Measurements from ENCODE around the gene HCFC2. TPM values are rescaled to one million over a fixed set of nuclear protein-coding genes. Genes with fewer than 3 reads are reported as not detected.

The HCFC2 gene

DNA sequence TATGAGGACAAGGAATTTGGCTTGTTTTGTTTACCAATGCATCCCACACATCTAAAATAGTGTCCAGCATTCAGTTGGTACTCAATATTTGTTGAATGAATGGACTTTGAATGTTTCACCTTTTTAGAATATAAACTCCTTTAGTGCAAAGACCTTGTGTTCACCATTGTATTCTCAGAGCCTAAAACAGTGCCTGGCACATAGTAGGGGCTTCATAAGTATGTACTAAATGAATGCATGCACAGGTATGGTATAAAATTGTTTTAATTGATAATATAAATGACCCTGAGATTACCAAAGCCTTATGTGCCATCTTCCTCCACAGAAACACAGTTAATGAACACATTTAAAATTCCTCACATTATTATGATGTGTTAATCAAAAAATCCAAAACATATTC lies 78.7 kb downstream of the HCFC2 start:
- H3K9me3 ChIP-seq (replicated peaks; ENCODE audit: low read length) = no peaks in the 10 kb centered on the region
- no peak overlapping the region for H3K4me2 ChIP-seq (ENCODE audit: low read length)
- no peak overlapping the region for H3K9ac ChIP-seq (ENCODE audit: low read depth, low read length)
- H3K4me1 ChIP-seq (ENCODE audit: control insufficient read depth, insufficient read depth, low read length) = peaks cover 7% of the 10 kb centered on the region
- no peaks in the 10 kb centered on the region for H3K27me3 ChIP-seq (ENCODE audit: control insufficient read depth, insufficient read depth, low read length)
- no peaks in the 10 kb centered on the region for H3K36me3 ChIP-seq (ENCODE audit: insufficient read depth, low read length)
- H3K4me3 ChIP-seq (ENCODE audit: low read length) = no peak overlapping the region

DNA sequence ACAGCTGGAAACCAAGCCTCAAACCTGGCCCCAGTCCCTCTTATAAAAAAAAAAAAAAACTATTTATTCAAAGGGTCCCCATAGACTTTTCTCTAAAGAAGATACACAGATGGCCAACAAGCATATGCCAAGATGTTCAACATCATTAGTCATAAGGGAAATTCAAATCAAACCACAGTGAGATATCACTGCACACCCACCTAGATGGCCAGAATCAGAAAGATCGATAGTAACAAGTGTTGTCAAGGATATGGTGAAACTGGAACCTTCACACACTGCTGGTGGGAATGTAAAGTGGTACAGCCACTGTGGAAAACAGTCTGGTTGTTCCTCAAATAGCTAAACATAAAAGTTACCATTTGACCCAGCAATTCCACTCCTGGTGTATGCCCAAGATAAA lies 79.6 kb downstream of the HCFC2 start:
- Histone ChIP-seq H3K4me1 (ENCODE audit: control insufficient read depth, insufficient read depth, low read length) (peaks cover under 1% of the 10 kb centered on the region), H3K36me3 (ENCODE audit: insufficient read depth, low read length) (no peaks in the 10 kb centered on the region), H3K9me3 (replicated peaks; ENCODE audit: low read length) (no peaks in the 10 kb centered on the region), H3K4me3 (ENCODE audit: low read length) (no peak overlapping the region), H3K9ac (ENCODE audit: low read depth, low read length) (no peak overlapping the region), H3K27me3 (ENCODE audit: control insufficient read depth, insufficient read depth, low read length) (no peaks in the 10 kb centered on the region), H3K4me2 (ENCODE audit: low read length) (no peak overlapping the region)

DNA sequence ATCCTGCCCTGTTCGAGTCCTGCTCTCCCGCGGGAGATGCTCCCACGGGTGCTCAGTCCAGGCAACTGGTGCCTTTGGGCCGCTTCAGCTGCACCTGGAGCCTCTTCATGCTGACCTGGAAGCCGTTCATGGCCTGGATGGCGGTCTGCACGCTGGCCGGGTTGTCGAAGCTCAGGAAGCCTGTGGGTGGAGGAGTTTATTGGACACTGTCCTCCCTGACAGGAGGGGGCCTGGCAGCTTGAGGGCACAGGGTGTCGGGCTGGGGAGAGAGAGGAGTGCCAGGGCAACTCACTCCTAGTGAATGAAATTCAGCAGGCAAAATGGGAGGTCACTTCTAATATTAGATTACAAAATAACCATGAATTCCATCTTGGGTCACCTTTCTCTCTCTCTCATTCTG lies 83.0 kb downstream of the HCFC2 start:
- no peaks in the 10 kb centered on the region for H3K4me1 ChIP-seq (ENCODE audit: control insufficient read depth, insufficient read depth, low read length)
- H3K9ac ChIP-seq (ENCODE audit: low read depth, low read length) = no peak overlapping the region
- H3K27me3 ChIP-seq (ENCODE audit: control insufficient read depth, insufficient read depth, low read length) = peaks cover 15% of the 10 kb centered on the region
- no peak overlapping the region for H3K4me2 ChIP-seq (ENCODE audit: low read length)
- no peaks in the 10 kb centered on the region for H3K9me3 ChIP-seq (replicated peaks; ENCODE audit: low read length)
- no peaks in the 10 kb centered on the region for H3K36me3 ChIP-seq (ENCODE audit: insufficient read depth, low read length)
- H3K4me3 ChIP-seq (ENCODE audit: low read length) = no peak overlapping the region

DNA sequence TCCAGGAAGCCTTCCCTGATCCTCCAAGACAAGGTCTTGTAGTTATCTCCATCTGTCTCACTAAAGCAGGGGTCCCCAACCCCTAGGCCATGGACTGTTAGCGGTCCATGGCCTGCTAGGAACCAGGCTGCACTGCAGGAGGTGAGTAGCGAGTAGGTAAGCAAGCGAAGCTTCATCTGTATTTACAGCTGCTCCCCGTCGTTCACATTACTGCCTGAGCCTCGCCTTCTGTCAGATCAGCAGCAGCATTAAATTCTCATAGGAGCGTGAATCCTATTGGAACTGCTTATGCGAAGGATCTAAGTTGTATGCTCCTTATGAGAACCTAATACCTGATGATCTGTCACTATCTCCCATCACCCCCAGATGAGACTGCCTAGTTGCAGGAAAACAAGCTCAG lies 86.1 kb downstream of the HCFC2 start:
- no peaks in the 10 kb centered on the region for H3K4me1 ChIP-seq (ENCODE audit: control insufficient read depth, insufficient read depth, low read length)
- H3K4me3 ChIP-seq (ENCODE audit: low read length) = no peak overlapping the region
- H3K36me3 ChIP-seq (ENCODE audit: insufficient read depth, low read length) = no peaks in the 10 kb centered on the region

DNA sequence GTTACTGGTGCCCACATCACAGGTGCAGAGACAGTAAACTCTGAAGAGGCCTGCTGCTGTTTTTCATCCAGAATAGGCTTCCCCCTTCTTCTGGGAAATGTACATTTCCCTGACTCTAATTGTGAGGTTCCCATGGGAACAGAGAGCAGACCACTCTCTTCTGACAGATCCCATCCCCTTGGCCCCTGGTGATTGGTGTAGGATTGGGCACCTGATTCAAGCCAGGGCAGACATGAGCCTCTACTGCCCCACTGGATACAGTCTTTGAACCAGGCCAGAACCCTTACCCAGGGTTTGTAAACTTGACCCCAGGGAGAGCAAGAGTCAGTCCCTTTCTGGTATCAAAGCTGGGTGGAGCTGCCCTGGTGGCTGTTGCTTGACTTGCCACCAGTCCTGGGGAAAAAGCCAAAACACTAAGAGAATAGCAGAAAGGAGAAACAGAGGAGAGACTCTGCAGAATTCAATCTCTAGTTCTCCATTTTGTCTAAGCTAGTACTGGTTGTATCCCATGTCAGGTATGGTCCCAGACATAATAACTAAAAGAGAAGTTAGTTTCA lies 88.4 kb downstream of the HCFC2 start:
- no peaks in the 10 kb centered on the region for H3K9me3 ChIP-seq (replicated peaks; ENCODE audit: low read length)
- H3K9ac ChIP-seq (ENCODE audit: low read depth, low read length) = no peak overlapping the region
- H3K4me3 ChIP-seq (ENCODE audit: low read length) = no peak overlapping the region
- H3K4me2 ChIP-seq (ENCODE audit: low read length) = no peak overlapping the region
- no peaks in the 10 kb centered on the region for H3K4me1 ChIP-seq (ENCODE audit: control insufficient read depth, insufficient read depth, low read length)
- no peaks in the 10 kb centered on the region for H3K36me3 ChIP-seq (ENCODE audit: insufficient read depth, low read length)
- H3K27me3 ChIP-seq (ENCODE audit: control insufficient read depth, insufficient read depth, low read length) = peaks cover 15% of the 10 kb centered on the region

More for the DNA sequence above, 86.1 kb downstream of the HCFC2 start:
- Histone ChIP-seq H3K9ac (ENCODE audit: low read depth, low read length) (no peak overlapping the region), H3K9me3 (replicated peaks; ENCODE audit: low read length) (no peaks in the 10 kb centered on the region), H3K4me2 (ENCODE audit: low read length) (no peak overlapping the region), H3K27me3 (ENCODE audit: control insufficient read depth, insufficient read depth, low read length) (peaks cover 15% of the 10 kb centered on the region)

DNA sequence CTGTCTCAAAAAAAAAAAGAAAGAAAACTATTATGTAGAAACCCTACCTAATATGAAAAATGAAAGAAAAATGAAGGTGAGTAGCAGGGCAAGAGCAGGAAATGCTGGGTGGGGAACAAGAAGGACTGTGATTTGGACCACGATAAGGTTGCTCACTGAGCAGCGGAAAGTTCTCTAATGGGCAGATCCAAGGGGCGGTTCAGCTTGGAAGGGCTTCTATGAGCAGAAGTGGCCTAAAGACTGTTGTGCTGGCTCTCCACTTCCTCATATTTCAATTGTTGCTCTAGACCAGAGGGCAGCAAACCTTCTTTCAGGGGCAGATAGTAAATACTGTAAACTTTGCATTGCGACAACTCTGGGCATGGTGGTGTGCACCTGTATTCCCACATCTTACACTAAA lies 90.0 kb downstream of the HCFC2 start:
- Histone ChIP-seq H3K36me3 (ENCODE audit: insufficient read depth, low read length) (no peaks in the 10 kb centered on the region), H3K4me1 (ENCODE audit: control insufficient read depth, insufficient read depth, low read length) (no peaks in the 10 kb centered on the region), H3K4me2 (ENCODE audit: low read length) (no peak overlapping the region), H3K27me3 (ENCODE audit: control insufficient read depth, insufficient read depth, low read length) (peaks cover 14% of the 10 kb centered on the region), H3K9ac (ENCODE audit: low read depth, low read length) (no peak overlapping the region), H3K9me3 (replicated peaks; ENCODE audit: low read length) (no peaks in the 10 kb centered on the region), H3K4me3 (ENCODE audit: low read length) (no peak overlapping the region)

DNA sequence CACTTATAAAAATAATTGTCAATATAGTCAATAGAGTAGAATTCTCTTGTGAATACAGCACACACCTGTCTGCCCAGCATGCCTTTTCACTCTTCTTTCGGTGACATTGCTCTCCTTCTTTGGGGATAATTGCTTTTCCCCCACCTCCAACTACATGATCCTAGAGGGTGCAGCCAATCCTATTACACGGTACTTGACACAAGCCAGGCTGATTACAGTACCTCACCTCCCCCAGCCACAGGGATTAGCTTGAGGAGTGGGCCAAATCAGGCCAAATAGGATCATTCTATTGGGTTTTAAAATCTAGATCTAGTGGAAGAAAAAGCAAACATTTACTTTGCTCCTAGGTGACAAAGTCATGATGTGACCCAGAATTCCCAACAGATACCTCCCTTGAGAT lies 90.5 kb downstream of the HCFC2 start:
- Histone ChIP-seq H3K4me1 (ENCODE audit: control insufficient read depth, insufficient read depth, low read length) (no peaks in the 10 kb centered on the region), H3K9ac (ENCODE audit: low read depth, low read length) (no peak overlapping the region), H3K27me3 (ENCODE audit: control insufficient read depth, insufficient read depth, low read length) (peaks cover 11% of the 10 kb centered on the region)

More for the DNA sequence above, 90.5 kb downstream of the HCFC2 start:
- Histone ChIP-seq H3K4me3 (ENCODE audit: low read length) (no peak overlapping the region), H3K36me3 (ENCODE audit: insufficient read depth, low read length) (no peaks in the 10 kb centered on the region), H3K4me2 (ENCODE audit: low read length) (no peak overlapping the region), H3K9me3 (replicated peaks; ENCODE audit: low read length) (no peaks in the 10 kb centered on the region)

Small RNA genes lying within 50 kb of the gene (small RNA-seq; reads per million reads assigned to genes)
- gene RNA5SP370 = not detected
